ENCODE measurements around the gene ZNF416.

Gene ZNF416

GRCh38 chr19:57578487-57579205 lies at the start of gene ZNF416:
Gene ZNF416 (minus strand): TSS chr19:57578911. CDS start chr19:57578704, 207 bp downstream.
- DNase-seq, result peak; percentile 98 to 99

GRCh38 chr19:57623091-57623490 lies 44.4 kb upstream of the ZNF416 start:
- DNase-seq, result no peak

GRCh38 chr19:57620673-57621348 lies 42.1 kb upstream of the ZNF416 start:
- DNase-seq, result no peak

GRCh38 chr19:57615346-57615745 lies 36.6 kb upstream of the ZNF416 start:
- DNase-seq, result no peak

DNA sequence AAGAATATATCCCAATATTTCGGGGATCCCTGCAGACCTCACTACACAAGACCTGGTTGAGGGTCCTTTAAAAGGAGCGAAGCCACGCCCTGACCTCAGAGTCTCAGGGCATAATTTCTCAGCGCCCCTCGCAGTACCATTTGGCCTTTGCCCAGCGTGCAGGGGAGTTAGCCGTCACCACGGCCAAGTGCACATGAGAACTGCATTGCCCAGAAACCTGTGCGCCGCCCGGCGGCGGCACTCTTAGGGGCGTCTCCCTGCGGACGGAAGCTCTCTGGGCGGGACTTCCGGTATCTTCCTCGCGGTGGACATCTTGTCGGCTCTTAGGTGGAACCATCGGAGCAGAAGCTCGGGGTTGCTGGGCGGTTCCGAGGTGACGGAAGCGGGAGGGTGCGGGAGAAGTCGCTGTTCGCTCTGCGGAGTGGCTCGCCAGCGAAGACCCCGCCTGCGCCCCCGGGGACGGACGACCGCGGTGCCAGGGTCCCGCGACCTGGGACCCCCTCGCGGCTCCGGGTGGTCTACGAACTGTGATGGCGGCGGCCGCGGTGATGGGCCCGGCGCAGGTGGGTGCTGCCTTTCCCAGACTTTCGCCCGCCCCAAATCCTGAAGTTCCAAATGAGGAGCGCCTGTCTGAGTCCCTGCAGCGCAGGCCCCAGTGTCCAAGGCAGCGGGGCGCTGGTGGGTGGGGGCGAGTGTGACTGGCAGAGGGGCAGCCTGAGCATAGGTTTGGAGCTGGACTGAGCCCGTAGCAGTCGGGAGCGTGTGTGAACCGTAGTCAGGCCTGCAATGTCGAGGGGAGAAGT lies 35.4 kb upstream of the ZNF416 start, which contains the start of gene ZNF134:
Gene ZNF134 (plus strand): TSS at position 302 of the 803 bp plus-strand sequence. CDS start 5,227 bp downstream, outside the sequence.
- DNase-seq, result peak; percentile 91 to 93

DNA sequence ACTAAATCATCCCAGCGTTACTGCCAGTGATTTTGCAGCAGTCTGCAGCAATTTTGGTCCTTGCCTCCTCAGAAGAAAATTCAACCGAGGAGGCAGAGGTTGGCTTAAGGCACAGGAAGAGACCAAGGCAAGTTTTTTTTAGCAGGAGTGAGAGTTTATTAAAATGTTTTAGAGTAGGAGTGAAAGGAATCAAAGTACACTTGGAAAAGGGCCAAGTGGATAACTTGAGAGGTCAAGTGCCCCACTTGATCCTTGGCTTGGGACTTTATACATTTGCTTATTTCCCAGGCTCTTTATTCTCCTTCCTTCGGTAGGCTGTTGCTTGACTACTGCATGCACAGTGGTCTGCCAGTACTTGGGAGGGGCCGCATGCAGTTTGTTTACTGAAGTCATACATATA lies 32.4 kb upstream of the ZNF416 start:
- DNase-seq, result no peak

- DNase-seq, result no peak
Measured at GRCh38 chr19:57606931-57607330, 28.2 kb upstream of the ZNF416 start.

DNA sequence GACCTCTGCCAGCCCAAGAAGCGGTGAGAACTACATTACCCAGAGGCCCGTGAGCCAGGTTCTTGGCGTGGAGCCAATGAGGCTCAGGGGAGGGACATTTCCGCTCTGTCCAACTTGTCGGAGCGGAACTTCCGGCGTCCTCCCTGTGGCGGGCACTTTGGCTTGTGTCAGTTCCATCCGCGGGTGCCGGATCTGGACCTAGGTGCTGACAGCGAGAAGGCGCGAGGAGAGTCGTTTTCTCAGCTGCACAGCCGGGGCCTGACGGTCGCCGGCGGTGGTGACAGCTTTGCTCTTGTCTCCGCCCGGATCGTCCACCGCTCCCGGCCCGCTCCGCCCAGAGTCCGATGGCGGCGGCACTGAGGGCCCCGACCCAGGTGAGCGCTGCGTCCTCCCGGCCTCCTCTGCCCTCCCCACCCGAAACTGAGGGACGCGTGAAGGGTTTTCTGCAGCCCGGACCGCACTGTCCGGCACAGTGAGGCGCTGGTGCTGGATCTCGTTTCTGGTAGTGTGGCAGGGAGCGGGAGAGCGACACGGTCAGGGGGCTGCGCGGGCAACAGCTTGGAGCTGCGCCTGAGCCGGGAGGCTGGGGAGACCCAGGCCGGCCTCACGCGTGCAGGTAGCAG lies 21.2 kb upstream of the ZNF416 start, which contains the start of gene ZNF530:
Gene ZNF530 (plus strand): TSS at position 125 of the 623 bp plus-strand sequence. CDS start 4,461 bp downstream, outside the sequence.
- DNase-seq, result peak; percentile 87 to 91

- no peak for DNase-seq
Measured at GRCh38 chr19:57599377-57599760, 20.7 kb upstream of the ZNF416 start.

DNA sequence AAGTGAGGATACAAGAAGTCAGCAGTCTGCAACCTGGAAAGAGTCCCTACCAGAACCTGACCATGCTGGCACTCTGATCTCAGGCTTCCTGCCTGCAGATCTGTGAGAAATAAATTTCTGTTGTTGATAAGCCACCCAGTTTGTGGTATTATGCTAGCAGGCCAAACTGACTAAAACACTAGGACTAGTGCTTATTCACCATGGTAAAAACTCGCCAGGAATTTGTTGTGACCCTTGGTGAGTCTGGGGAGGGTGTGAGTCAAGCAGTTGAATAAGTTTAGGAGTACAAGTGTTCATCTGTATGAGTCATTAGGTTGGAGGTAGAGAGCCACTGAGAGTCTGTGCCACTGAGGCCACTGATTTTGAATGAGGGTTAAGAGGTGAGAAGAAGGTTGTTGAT lies 8.8 kb upstream of the ZNF416 start:
- DNase-seq, result no peak

- DNase-seq, result peak; percentile 93
Measured at GRCh38 chr19:57583521-57584416, 5.1 kb upstream of the ZNF416 start, which contains the start of gene ZIK1. Gene ZIK1 (plus strand): TSS chr19:57584145. CDS start chr19:57584357, 212 bp downstream.

DNA sequence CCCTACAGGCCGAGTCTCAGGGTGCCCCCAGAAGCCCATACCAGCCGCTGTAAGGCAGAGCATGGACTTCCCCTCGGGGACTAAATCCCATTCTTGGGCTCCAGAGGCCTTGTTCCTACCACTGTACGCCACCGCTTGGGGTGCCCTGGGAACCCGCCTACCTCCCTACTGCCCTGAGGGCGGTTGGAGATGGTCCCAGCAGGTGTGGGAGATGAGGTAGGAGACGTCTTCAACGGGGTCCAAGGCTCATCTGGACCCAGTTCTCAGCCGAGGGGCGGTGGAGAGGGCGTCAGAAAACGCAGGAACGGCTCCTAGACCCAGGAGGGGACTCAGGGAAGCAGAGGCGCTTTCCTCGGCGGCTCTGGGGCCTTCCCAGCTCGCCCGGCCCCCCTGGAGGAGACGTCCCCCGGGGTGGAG lies 4.4 kb upstream of the ZNF416 start:
- no peak for DNase-seq

GRCh38 chr19:57576661-57577060 lies 2.0 kb downstream of the ZNF416 start:
- DNase-seq, result no peak

DNA sequence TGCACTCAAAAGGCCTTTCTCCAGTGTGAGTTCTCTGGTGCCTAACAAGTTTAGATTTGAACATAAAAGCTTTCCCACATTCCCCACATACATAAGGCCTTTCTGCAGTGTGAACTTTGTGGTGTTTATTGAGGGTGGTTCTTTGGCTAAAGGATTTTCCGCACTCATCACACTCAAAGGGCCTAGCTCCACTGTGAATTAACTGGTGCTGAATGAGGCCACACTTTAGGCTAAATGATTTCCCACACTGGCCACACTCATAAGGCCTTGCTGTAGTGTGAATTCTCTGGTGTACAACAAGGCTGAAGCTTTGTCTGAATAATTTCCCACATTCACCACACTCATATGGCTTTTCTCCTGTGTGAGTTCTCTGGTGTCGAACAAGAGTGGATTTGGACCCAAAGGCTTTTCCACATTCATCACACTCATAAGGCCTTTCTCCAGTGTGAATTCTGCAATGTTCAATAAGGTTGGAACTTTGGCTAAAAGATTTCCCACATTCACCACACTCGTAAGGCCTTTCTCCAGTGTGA lies 6.2 kb downstream of the ZNF416 start:
- DNase-seq, result no peak

DNA sequence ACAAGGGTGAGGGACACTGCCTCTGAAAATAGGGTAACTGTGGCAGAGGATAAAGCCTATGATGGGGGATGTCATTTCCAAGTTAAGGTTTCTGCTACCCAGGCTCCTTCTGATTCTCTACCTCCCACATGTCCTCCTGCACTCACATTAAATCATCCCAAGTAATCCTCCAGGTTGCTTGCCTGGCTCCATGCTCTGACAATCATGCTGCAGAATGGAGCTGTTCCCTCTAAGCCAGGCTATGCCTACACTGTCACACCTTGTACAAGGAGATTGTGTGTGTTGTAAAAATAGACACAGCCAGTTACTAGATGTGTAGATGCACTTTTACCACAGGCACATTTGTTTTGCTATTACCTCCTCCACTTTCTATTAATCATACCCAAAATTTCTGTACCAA lies 8.0 kb downstream of the ZNF416 start:
- DNase-seq, result no peak

GRCh38 chr19:57566396-57567265 lies 12.1 kb downstream of the ZNF416 start:
- no peak for DNase-seq

DNA sequence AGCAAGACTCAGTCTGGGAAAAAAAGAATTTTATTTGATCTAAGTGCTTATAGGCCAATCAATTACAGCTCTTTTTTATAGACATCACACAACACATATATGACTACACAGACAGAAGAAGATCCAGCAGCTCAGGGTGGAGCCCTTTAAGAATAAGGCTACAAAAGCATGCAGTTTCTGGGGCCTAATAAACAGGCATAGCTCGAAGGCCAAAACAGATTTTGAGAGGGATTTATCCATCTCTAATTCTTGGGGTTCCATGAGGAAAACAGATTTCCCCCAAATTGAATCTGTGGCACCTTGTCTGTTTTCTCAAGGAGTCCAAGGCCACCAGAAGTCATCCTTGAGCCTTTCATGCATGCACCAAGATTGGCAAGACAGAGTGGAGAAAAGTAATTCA lies 15.2 kb downstream of the ZNF416 start:
- DNase-seq, result no peak

DNA sequence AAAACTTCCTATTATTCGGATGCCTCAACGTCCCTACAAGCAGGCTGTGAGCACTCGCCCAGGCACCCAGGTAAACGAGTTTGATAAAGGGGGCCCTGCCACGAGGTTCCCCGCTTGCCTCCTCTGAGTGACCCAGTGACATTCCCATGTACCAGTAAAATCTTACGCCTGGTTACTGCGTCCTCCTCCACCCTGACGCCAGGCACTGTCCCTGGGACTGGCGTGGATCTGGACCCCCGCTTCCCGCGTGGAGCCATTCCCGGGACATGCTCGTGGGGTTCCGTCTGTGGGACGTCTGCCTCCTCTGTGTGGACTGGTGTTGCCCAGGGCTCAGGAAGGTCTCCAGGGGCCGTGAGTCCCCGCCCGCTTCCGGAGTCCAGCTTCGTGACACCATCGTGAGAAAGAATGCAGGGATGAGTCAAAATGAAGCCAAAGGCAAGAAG lies 18.6 kb downstream of the ZNF416 start:
- no peak for DNase-seq

- DNase-seq, result peak; percentile 87 to 91
Measured at GRCh38 chr19:57559404-57560025, 19.2 kb downstream of the ZNF416 start, which contains the start of gene ZNF550. Gene ZNF550 (minus strand): TSS chr19:57559863. CDS start chr19:57559682, 181 bp downstream.

DNA sequence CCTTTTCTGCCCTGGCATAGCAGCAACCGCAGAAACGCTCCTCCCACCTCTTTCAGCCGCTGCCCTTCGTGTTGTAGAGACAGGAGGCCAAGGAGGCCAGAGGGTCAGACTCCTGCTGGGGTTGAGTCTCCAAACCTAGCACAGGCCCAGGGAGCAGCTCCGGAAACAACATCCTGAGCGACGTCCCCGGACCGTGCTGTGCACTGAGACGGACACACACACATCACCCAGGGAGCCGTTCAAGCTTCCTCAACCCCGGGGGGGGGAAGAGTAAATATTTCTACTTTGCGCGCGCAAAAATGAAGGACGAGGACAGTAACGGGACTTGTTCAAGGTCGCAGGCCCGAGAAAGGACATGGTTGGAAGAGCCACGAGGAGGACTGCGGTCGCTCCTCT lies 19.7 kb downstream of the ZNF416 start:
- peak in 1 of 2 donors; percentile 8 for DNase-seq

Measured in CD4-positive, alpha-beta T cell treated with Interferon alpha-2 for 1 hour (primary cell).